Activated CD4-positive, alpha-beta T cell treated with anti-CD3 and anti-CD28 coated beads, Interleukin-2, amount 50 U/mL, for 4 hours (primary cell): ENCODE measurements around the gene LENG9.

Experiments
- DNase-seq, 2 experiments: peaks; one replicate each; pipeline ENCODE4 v3.0.0-alpha.2; 2020

LENG9 gene

DNA sequence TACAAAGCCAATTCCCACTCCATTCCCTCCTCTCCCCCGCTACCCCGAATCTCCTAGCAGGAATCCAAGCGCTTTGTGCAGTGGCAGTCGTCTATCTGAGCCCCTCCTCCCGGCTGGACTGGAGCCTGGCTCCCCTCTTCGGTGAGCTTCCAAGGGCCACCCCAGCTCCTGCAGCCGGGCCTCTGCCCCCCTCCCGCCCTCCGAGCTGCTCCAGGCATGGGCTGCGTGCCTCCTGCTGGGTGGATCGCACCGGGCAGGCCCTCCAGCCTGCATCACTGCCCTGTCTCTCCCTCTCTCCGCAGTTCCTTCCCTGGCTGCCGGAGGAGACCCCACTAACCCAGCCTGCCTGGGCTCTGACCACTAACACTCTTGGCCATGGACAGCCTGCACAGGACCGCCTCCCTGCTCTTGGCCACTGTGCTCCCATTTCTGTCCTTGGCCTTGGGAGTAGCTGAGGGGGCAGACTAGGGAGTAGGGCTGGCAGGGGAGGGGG lies 27.5 kb downstream of the LENG9 start:
- DNase-seq: no peak

DNA sequence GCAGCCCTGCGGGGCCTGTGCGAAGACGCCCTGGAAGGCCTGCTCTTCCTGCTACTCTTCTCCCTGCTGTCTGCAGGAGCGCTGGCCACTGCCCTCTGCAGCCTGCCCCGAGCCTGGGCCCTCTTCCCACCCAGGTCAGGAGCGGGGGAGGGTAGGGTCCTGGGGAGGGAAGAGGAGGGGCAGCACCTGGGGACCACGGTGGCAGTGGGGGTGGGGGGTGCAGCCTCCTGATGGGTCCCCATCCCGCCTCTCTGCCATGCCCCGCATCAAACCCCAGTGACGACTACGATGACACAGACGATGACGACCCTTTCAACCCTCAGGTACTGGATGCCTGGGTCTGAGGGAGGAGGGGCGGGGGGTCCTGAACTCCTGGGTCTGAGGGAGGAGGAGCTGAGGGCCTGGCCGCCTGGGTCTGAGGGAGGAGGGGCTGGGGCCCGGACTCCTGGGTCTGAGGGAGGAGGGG lies 28.0 kb downstream of the LENG9 start:
- no peak for DNase-seq

DNA sequence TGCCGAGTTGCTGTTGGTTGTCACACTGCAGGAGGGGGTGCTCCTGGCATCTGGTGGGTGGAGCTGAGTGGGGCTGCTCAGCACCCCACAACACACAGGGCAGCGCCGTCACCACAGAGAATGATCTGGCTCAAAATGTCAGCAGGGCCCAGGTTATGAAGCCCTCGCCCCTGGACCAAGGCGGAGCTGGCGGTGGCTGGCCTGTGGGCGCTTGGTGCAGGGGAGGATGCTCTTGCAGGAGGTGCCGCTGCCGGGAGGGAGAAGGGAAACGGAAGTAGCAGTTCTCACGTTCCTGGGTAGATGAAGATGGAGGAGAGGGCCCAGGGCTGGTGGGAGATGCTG lies 28.7 kb downstream of the LENG9 start:
- no peak for DNase-seq

DNA sequence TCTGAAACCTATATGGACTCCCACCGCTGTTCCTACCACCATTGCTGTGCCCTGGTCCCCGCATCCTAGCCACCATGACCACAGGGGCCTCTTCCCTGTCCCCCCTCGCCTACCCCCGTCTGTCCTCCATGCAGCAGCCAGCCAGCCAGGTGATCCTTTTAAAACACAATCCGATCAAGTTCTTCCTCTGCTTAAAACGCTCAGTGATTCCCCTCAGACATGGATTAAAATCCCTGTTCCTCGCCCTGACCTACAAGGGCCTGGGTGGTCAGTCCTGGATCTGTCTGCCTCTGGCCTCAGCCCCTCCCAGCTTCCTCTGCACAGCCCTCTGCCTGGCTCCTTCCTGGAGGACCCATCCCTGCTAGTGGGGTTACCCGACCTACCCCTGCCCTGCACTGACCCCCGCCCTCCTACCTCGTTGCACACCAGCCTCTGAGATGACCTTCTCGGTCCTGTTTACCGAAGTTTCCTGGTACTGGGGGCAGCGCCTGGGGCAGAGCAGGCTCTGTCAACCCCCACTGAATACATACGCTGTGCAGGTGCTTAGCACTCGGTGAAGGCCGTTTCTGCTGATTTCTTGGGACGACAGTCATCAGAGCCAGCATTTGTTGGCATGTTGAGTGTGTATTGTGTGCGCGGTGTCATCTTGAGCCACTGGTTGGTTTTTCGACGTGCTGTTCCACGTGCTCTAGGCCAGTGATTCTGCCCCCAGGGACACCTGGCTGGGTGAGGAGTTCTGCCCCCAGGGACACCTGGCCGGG lies 29.3 kb downstream of the LENG9 start:
- DNase-seq: no peak

DNA sequence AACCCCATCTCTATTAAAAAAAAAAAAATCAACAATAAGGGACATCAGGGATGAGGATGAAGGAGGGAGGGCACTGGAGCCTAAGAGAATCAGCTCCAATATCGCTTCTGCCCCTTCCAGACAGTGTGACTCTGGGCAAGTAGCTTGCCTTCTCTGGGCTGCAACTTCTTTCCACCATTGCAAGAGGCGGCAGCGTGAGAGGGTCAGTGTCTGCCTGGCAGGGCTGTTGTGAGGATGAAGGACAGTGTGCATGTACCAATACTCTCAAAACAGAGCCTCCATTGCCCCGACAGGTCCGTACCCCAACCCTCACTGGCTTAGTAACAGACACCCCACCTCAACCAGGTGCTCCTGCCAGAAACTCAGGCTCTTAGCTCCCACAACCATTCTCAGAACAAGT lies 29.9 kb downstream of the LENG9 start:
- no peak for DNase-seq

DNA sequence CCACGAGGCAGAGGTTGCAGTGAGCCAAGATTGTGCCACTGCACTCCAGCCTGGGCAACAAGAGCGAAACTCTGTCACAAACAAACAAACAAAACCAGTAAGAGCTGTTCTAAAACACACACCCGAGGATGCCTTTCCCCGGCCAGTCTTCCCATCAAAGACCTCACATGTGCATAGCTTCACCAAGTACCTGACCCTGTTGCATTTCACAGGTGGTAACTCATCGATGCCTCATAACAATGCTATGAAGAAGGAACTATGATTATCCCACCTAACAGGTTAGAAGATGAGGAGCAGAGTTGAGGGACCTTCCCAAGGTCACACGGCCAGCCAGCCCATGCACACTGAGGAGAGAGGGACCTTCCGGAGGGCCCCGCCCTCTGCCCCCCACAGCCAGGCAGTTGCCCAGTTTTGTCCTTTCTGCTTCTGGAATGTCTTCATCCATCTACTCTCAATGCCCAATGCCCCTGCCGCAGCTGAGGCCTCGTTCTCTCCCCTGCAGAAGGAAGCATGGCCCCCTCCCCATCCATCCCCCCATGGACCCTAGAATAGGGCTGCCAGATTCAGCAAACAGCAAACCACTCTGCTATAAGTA lies 31.3 kb downstream of the LENG9 start:
- no peak for DNase-seq

DNA sequence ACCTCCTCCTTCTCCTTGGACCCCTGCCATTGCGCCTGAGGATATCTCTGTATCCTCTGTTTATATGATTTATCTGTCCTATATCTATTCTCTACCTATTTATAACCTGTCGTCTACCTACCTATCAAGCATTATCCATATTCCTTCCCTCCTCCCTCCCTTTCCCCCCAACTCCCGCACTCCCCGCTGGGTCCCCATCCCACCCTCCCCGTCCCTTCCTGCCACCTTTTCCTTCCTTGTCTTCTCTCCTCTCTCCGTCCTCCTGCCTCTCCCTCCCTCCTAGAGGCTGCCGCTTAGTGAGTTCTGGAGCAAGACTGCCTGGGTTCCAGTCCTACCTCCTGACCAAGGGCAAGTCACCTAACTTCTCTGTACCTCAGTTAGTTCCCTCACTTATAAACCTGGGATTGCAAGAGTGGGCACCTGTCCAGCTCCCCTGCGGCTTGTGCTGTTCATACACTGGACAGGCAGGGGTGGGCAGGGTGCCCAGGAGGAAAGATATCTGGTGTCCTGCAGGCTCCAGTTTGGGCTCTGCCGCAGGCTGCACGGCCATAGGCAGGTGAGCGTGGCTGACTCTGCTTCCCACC lies 32.2 kb downstream of the LENG9 start:
- DNase-seq: no peak

DNA sequence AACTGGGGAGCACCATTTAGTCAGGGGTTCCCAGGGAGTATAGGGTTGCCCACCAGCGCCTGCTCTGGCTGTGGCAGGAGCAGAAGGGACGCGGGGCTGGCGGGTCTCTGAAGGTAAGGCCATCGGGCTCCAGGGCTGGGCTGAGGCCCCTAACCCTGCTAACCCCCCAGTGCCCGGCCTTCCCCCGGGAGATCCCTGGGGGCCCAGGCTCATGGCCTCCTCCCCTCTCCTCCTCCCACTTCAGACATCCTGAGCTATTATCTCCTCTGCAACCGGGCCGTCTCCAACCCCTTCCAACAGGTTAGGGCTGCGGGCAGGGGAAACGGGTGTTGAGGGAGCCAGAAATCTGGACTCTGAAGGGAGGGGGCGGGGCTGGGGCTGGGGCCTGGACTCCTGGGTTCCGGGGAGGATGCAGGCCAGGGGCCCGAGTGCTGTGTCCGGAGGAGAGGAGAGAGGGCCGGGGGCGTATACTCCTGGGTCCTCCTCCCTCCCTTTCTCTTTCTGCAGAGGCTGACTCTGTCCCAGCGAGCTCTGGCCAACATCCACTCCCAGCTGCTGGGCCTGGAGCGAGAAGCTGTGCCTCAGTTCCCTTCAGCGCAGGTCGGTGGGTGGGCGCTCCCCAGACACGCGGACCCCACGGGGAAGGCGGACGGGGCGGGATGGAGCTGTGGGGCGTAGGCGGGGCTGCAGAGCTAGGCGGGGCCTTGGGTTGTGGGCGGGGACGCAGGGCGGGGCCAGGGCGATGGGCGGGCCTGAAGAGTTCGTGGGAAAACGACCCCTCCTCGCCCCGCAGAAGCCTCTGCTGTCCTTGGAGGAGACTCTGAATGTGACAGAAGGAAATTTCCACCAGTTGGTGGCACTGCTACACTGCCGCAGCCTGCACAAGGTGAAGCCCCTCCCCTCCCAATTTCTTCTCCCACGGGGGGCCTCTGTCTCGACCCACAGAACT lies 33.0 kb downstream of the LENG9 start:
- DNase-seq: peak; percentile 35 to 38

DNA sequence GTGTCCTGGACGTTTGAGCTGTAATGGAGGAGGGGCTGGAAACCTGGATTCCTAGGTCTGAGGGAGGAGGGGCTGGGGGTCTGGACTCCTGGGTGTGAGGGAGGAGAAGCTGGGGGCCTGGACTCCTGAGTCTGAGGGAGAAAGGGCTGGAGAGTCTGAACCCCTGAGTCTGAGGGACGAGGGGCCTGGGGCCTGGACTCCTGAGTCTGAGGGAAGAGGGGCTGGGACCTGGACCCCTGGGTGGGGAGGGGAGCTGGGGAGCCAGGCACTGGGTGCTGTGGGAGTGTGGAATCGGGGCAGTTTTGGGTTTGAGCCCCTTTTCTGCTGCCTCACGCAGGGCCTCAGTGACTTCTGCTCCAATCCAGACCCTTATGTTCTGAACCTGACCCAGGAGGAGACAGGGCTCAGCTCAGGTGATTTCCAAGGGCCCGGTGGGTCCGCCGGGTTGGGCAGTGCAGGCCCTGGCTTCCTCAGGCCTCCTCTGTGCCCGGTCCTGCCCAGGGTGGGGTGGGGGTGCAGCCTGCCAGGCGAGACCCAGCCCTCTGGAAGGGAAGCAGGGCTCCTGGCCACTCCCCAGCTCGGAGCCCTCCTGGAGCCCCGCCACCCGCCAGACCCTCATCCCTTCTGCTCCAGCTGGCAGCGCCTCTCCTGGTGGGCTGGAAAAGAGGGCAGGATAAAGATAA lies 33.9 kb downstream of the LENG9 start:
- DNase-seq: no peak

DNA sequence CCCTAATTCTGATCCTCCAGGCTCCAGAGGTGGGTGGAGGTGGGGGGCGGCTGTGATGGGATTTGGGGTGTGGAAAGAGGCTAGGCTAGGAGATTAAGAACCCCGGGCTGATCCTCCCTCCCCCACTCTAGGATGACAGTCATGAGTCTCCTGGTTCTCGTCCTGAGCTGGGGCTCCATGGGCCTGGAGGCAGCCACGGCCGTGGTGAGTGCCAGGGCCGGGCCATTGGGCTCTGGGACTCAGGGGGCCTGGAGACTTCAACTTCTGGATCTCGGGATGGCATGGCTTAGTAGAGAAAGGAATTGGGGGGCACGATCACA lies 34.4 kb downstream of the LENG9 start:
- no peak for DNase-seq

DNA sequence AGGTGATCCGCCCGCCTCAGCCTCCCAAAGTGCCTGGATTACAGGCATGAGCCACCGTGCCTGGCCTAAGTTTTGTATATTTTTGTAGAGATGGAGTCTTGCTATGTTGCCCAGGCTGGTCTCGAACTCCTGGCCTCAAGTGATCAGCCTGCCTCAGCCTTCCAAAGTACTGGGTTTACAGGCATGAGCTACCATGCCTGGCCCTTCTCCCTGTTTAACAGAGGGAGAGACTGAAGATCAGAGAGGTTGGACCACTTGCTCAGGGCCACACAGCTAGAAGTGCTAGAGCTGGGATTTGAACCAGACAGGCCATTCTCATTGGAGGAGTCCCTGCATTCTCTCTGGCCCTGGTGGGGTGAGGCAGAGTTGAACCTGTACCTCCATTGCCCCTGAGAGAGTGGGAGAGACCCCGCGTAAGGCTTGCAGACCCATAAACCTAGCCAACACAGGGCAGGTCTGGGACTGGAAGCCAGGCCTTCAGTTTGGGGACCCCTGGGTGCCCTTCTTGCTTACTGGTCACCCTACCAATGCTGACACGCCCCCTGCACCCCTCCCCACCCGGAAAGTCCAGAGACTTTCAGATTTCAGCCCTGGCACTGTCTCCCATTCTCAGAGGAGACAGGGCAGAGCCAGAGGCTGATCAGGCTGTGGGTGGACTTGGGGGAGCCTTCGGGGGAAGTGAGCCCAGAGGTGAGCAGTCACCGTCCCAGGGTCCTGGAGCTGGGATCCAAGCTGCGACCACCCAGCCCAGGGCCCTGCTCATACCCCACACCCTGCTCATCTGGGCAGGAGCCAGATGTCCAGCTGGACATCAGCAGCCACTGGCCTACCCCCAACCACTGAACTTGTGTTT lies 35.0 kb downstream of the LENG9 start:
- no peak for DNase-seq

DNA sequence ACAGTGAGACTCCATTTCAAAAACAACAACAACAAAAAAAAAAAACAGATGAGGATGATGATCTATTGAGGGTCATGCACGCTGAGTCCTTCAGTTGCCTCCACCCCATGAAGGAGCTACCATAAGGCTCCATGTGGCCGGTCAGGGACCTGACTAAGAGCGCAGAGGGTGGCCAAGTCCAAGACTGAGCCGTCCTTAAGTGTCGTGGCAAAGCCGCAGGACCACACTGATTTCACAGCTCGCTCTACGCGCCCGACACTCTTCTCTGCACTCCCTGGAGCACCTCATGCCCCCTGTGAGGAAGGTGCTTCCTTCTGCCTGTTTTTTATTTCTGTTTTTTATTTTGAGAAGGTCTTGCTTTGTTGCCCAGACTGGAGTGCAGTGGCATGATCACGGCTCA lies 36.0 kb downstream of the LENG9 start:
- no peak for DNase-seq

DNA sequence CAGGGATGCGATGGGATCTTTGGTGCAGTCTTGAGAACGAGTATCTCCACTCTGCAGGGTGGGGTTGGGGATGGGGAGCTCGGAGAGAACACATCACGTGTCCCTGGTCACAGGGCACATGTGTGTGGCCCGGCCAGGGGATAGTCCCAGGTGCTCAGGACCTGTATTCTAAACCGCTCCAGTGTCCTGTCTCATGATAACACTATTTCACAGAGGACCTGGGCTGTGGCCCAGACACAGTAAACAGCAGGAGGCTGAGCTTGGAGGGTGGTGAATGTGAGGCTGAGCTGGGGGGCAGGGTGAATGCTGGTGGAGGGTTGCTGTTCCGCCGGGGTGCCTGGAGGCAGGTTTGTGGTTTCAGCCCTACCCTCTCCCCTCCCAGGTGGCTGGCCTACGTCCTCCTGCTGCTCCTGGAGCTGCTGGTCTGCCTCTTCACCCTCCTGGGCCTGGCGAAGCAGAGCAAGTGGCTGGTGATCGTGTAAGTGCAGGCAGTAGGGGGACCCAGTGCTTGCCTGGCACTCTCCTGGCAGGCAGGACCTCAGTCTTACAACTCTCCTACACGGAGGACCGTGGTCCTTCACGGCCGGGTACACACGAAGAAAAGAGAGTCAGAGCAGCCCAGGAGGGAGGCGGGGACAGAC lies 37.2 kb downstream of the LENG9 start:
- DNase-seq: no peak

DNA sequence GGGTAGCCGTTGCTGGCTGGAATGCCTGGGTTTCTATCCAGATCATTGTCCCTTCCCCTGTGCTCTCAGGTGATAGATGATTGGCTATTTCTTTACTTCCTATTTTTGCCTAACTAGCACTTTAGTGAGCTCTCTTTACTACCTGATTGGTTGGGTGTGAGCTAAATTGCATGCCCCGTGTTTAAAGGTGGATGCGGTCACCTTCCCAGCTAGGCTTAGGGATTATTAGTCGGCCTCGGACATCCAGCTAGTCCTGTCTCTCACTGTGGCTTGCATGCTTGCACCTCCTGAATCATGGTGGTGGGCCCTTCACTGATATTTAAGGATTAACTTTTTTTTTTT lies 38.2 kb downstream of the LENG9 start:
- no peak for DNase-seq

DNA sequence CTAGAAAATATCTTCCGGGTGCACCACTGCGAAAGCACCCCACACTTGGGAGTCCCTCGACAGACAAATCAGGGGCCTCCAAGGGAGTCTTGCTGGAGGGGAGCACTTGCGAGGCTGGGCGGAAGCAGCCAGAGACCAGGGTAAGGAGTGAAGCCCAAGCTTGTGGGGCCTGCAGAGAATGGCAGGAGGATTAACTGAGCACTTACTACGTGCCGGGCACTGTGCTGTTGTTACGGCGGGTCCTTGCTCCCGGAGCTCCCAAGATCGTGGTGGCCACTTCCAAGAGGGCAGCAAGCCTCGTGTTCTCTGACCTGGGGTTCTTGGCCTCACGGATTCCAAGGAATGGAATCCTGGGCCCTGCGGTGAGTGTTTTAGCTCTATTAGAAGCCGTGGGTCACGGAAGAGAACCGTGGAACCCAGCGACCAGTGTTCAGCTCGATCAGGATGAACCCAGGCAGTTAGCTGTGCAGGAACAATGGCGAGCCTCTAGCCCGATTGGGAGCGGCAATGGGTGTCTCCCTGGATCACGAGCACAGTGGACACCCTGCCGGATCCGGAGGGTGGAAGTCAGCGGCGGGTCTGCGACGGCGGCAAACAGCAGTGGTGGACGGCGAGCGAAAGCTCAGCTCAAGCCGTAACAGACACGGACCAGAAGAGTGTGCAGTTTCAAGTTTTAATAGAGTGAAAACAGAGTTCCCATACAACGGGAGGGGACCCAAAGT lies 38.8 kb downstream of the LENG9 start:
- DNase-seq: no peak

DNA sequence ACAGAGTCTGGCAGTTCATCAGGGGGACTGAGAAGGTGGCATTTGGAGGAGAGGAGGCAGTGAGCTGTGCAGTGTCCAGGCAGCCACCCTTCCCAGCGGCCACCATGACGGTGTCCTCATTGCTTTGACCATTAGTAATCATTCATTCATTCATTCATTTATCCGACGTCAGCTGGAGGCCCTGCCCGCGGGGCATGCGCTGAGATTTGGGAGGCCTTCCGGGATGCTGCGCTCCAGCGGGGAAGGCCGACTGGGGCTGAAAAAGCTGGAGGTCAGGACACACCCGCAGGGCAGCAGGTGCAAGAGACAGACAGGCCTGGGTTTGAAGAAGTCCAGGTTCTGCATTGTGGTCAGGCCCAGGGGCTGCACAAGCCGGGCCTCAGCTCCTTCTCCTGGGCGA lies 39.4 kb downstream of the LENG9 start:
- no peak for DNase-seq

DNA sequence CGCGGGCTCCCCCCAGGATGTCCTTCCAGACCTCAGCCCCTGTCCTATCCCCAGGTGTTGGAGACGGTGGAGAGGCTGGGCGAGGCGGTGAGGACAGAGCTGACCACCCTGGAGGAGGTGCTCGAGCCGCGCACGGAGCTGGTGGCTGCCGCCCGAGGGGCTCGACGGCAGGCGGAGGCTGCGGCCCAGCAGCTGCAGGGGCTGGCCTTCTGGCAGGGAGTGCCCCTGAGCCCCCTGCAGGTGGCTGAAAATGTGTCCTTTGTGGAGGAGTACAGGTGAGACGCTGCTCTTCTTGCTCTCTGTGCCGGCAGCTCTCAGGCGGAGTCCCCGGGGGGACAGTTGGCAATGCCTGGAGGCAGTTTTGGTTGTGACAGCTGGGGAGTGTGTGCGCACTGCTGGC lies 41.4 kb downstream of the LENG9 start:
- DNase-seq: no peak

DNA sequence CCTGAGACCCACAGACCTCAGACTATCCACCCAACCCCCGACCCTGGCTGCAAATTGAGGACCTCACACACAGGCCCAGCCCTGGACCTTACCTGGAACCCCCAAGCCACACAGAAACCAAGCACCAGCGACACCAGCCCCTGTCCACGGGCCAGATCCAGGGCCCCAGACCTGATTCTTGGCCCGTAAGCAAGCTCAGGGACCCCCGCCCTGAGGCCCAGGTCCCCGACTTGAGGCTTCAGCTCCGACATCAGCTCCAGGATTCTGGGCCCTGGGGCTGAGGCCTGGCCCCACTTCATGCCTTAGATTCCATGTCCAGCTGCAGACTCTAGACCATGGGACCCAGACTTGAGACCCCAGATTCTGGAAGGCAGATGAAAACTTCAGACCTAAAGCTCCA lies 42.1 kb downstream of the LENG9 start:
- DNase-seq: no peak

DNA sequence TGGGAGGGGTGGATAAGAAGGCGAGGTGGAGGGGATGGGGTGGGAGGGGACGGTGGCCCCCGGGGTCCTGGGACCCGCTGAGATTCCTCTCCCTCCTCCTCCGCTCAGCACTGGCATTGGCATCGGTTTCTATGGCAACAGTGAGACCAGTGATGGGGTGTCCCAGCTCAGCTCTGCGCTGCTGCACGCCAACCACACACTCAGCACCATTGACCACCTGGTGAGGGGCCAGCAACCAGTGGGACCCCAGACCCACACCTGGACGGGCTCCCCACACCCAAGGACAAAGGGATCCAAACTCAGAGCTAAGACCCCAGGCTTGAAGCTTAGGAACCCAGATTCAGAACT lies 42.4 kb downstream of the LENG9 start:
- no peak for DNase-seq

DNA sequence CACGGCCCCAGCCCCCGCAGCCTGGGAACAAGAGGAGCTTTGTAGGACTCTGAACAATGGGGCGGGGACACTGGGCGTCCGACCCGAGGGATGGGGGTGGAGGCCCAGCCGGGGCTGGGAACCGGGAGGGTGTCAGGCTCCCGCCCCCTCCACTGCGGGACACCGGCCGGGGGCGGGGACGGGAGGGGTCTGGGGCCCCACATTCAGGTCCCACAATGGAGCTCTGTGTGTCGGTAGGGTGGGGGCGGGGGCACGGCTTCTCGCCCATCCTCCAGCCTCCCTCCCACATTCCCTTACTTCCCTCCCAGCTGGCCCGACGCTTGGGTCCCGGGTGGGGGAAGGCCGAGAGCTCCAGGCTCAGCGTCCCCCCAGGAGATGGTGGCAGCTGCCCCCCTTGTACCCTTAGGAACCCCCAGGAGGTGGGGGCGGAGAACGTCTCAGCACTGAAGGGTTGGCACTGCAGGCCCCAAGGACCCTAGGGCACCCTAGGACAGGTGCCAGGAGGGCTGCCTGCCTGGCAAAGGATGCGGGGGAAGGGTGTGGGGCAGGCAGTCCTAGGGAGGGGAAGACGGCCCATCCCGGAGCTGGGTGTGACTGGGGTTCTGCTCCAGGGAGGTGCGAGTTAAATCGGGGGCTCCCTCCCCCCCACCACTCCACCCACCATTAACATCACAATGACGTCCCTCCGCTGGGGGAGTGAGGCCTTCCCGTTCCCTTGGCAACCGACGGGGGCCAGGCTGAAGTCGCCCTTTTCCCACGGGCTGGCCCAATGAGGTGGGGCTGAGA lies 43.0 kb downstream of the LENG9 start:
- DNase-seq: no peak
